B cell (primary cell): Measurements from ENCODE around the gene FYN.

Experiments
- EZH2 ChIP-seq: IDR thresholded peaks from 2 replicates; pipeline ENCODE4 v1.6.1; 2012; ENCODE audit warnings: borderline replicate concordance, low read depth, mild to moderate bottlenecking, moderate library complexity, low read length; ENCODE audit not compliant: insufficient read depth, poor library complexity, severe bottlenecking
- TF ChIP-seq, protein P1 (sequence below): fragments of 200-600 bp; IDR thresholded peaks from one replicate; pipeline ENCODE4 v1.8.0; 2022; ENCODE audit warnings: antibody characterized with exemption, mild to moderate bottlenecking

GRCh38 chr6:111805511-111806164 lies 67.6 kb downstream of the FYN start:
- TF ChIP-seq, protein P1, sequence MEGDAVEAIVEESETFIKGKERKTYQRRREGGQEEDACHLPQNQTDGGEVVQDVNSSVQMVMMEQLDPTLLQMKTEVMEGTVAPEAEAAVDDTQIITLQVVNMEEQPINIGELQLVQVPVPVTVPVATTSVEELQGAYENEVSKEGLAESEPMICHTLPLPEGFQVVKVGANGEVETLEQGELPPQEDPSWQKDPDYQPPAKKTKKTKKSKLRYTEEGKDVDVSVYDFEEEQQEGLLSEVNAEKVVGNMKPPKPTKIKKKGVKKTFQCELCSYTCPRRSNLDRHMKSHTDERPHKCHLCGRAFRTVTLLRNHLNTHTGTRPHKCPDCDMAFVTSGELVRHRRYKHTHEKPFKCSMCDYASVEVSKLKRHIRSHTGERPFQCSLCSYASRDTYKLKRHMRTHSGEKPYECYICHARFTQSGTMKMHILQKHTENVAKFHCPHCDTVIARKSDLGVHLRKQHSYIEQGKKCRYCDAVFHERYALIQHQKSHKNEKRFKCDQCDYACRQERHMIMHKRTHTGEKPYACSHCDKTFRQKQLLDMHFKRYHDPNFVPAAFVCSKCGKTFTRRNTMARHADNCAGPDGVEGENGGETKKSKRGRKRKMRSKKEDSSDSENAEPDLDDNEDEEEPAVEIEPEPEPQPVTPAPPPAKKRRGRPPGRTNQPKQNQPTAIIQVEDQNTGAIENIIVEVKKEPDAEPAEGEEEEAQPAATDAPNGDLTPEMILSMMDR: no peak
- no peak for TF ChIP-seq EZH2
